VCaP (cell line): ENCODE measurements around the gene NUP37.

ENCODE experiments used
- H3K27ac ChIP-seq: fragments of 450-650 bp; 2 replicates; pipeline ENCODE4 v1.5.1; 2017
- TF ChIP-seq, protein P1 (sequence below): fragments of 450-650 bp; conservative IDR thresholded peaks from 2 replicates; pipeline ENCODE4 v1.5.1; 2017; ENCODE audit warnings: mild to moderate bottlenecking, moderate library complexity

NUP37 gene

DNA sequence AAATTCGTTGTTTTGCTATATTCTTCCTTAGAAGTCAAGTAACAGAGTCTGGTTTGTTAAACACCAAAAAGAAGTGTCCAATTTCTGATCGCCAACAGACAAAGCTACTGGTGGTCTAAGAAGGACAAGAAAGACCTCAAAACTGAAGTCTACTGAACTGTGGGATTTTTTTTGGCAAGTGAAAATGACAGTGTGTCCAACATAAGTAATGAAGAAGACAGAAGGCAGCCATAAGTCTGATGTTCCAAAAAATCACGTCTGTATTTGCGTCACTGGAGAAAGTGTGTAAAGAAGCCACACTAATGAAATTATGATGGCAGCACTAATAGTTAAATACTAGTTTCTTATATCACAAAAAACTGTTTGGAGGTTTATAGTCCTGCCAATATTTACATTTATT, 90.8 kb downstream of the NUP37 start:
- TF ChIP-seq, protein P1, sequence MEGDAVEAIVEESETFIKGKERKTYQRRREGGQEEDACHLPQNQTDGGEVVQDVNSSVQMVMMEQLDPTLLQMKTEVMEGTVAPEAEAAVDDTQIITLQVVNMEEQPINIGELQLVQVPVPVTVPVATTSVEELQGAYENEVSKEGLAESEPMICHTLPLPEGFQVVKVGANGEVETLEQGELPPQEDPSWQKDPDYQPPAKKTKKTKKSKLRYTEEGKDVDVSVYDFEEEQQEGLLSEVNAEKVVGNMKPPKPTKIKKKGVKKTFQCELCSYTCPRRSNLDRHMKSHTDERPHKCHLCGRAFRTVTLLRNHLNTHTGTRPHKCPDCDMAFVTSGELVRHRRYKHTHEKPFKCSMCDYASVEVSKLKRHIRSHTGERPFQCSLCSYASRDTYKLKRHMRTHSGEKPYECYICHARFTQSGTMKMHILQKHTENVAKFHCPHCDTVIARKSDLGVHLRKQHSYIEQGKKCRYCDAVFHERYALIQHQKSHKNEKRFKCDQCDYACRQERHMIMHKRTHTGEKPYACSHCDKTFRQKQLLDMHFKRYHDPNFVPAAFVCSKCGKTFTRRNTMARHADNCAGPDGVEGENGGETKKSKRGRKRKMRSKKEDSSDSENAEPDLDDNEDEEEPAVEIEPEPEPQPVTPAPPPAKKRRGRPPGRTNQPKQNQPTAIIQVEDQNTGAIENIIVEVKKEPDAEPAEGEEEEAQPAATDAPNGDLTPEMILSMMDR: no peak
- H3K27ac ChIP-seq: no peak overlapping the region

DNA sequence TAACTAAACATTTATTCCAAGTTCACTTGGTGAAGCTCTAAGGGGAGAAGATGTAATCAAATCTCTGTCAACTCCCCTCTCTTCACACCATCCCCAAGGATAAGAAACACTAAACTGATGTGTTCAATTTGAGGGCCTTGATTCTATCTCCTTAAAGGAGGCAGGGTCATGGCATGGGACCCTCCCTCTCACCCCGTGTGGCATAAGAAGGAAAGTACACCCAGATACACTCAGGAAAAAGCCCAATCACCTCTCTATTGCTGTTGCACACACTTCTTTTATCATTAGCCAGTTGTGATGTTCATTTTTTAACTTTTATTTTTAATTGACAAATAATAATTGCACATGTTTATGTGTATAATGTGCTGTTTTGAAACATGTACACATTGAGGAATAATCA, 93.2 kb downstream of the NUP37 start:
- H3K27ac ChIP-seq: no peak overlapping the region
- TF ChIP-seq, protein P1: no peak

DNA sequence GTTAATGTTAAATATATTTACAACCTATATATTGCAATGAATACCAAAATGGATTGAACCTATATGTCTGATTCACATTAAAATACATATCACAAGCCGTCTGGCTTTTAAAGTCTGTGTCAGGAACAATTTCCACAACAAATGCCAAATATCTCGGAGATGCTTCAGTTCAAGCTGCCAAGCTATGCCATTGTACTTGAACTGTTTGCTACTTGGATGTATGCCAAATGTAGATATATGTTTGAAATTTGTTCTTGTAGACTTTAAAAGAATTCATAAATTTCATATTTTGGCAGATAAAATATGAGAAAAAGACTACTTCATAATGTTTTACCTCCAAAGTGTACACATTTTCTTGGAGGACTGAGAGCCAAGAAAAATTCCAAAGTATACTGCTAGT, 95.1 kb downstream of the NUP37 start:
- TF ChIP-seq, protein P1: no peak
- no peak overlapping the region for H3K27ac ChIP-seq

DNA sequence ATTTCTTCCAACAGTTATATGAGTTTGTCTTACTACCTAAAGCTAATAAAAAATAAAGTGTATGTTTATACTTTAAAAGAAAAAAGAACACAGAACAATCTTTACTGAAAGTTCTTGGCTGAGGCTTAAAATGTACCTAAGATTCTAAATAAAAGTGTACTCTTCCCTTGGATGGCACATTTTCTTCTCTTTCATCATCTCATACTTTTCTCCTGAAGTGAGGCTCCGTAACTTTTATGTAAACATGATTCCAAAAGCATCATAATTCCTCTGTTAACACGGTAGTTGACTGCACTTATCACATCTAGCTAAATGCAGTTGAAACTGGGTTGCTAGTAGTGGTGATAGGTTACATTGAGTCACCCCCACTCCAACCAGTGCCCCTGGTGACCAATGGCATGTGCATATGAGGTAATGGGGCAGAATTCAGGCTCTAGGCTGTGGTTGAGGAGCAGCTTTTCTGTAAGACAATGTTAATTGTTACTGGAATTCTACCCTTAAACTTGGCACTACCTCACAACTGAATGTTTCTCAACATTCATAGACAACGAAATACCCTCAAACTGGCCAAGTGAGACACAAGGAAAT, 96.5 kb downstream of the NUP37 start:
- no peak overlapping the region for H3K27ac ChIP-seq
- TF ChIP-seq, protein P1: no peak
